ENCODE data around the gene AFF3.

The AFF3 gene

DNA sequence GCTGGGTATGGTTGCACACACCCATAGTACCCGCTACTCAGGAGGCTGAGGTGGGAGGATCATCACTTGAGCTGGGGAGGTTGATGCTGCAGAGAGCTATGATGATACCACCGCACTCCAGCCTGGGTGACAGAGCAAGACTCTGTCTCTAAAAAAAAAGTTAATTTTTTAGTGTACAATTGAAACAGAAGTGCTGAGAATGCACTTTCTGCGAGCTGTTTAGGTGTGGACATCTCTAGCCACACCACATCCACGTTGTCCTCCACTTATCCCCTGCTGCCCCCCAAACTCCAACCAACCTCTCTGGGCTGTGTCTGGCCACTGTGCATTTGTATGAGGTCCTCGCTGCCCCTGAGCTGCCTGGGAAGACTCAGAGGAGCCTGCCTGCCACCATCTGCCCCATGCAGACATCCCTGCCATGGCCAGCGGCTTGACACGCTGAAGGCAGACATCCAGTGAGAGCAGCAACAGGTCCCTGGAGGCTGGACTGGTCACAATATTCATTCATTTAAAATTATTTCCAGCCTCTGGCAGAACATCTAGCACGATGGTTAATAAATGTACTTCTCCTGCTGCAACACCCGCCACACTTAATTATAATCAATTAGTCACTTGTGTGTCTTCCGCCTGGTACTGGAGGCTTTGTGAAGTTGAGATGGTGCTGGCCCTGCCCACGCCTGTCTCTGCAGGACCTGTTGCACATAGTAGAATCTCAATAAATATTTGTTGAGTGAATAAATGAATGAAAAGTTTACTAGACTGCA lies 3.7 kb upstream of the AFF3 start:
- TF ChIP-seq CTCF (conservative IDR thresholded peaks at IDR 0.05) = no peak
- H3K27ac ChIP-seq = no peak overlapping the region

GRCh38 chr2:100143286-100143685 lies 896 bp upstream of the AFF3 start:
- no peak for TF ChIP-seq CTCF (conservative IDR thresholded peaks at IDR 0.05)
- no peak overlapping the region for H3K27ac ChIP-seq

DNA sequence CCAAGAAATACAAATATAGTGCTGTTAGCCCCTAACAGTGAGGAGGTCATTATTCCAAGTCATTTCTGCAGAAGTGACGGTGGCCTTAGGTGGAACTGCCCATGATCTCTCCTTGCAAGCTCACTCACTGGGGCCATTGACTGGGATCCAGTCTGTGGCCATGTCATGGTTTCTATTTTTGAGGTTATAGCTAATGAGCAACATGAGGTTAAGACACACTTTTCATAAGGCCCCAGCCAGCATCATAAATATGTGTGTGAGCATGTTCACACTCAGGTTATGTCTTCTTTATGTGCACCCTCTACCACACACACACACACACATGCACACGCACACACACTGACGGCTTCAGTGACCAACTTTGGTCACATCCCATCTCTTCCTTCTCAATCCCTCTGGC lies 484 bp downstream of the AFF3 start:
- H3K27ac ChIP-seq = no peak overlapping the region
- TF ChIP-seq CTCF (conservative IDR thresholded peaks at IDR 0.05) = no peak

GRCh38 chr2:100140582-100140981 lies 1.8 kb downstream of the AFF3 start:
- no peak for TF ChIP-seq CTCF (conservative IDR thresholded peaks at IDR 0.05)
- no peak overlapping the region for H3K27ac ChIP-seq

- TF ChIP-seq CTCF (conservative IDR thresholded peaks at IDR 0.05) = no peak
- H3K27ac ChIP-seq = peak overlapping the region; percentile 24; the same call in 1 of the 2 replicates
Observed at GRCh38 chr2:100137866-100138570, 4.4 kb downstream of the AFF3 start.

- H3K27ac ChIP-seq = peak overlapping the region; percentile 24; the same call in 1 of the 2 replicates
- TF ChIP-seq CTCF (conservative IDR thresholded peaks at IDR 0.05) = no peak
Observed at GRCh38 chr2:100137318-100137717, 5.1 kb downstream of the AFF3 start.

DNA sequence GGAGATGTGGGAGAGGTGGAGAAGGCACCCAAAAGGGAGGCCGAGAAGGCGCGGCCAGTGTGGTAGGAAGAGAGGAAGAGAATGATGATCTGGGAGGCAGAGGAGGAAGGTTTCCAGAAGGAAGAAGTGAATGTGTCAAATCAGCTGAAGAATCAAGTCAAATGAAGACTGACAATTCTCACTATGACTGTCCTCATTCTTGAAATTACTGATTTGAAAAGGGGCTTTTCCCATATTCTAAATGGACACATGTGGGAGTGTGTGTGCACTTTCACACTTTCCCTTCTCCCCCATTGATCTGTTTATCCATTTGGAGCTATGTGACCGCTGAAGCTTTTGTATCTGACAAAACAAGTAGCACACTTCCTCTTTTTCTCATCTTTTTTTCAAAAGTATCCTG lies 6.1 kb downstream of the AFF3 start:
- no peak for TF ChIP-seq CTCF (conservative IDR thresholded peaks at IDR 0.05)
- no peak overlapping the region for H3K27ac ChIP-seq

Data from VCaP (cell line).